OCI-LY3 (cell line): Measurements from ENCODE around the gene TBX19.

ENCODE experiments used
- EZH2phosphoT487 ChIP-seq: fragments of 200-600 bp; shearing (Covaris generic); IDR thresholded peaks from 2 replicates; pipeline ENCODE4 v1.6.1; 2018; ENCODE audit warnings: antibody characterized with exemption, mixed run types, low read depth
- TF ChIP-seq, protein P1 (sequence below): fragments of 200-600, 300-600 bp; sonication (generic); IDR thresholded peaks from 2 replicates; pipeline ENCODE4 v1.5.1; 2014; ENCODE audit warnings: antibody characterized with exemption, low read length, low read depth

DNA sequence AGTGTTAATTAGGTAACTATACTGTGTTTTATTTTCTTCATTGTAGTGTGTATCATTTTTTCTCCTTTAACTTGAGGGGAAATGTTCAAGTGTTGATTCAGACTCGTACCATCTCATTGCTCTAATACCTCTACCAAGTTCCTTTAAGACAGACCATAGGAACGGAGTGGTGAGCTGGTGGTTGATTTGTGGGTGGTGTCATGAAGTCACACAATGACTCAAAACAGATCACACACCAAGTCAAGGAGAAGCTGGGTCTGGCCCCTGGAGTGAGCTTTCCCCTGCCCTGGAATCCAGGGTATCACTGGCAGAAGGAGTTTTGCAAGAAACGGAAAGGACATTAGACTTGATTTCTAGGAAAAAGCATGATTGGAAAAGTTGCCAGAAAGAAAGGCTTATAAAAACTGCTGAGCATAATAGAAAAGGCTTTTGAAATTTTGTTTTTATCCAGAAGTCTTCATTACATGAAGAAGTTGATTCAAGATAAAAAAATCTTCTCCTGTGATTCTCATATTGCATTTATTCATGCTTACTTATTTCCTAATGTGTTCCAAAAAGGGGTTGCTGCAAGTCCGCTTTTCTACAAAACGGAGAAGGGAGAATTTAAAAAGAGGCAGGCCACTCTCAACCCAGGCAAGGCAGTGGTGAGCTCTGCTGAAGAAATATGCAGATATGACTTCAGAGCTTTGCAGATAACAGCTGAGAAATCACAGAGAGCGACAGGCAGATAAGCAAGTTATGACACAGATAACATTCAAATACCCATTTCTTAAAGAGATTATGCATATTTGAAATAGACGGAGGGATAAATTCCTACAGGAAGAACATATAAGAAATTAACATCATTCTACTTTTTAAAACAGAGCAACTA, 79.7 kb downstream of the TBX19 start:
- TF ChIP-seq, protein P1, sequence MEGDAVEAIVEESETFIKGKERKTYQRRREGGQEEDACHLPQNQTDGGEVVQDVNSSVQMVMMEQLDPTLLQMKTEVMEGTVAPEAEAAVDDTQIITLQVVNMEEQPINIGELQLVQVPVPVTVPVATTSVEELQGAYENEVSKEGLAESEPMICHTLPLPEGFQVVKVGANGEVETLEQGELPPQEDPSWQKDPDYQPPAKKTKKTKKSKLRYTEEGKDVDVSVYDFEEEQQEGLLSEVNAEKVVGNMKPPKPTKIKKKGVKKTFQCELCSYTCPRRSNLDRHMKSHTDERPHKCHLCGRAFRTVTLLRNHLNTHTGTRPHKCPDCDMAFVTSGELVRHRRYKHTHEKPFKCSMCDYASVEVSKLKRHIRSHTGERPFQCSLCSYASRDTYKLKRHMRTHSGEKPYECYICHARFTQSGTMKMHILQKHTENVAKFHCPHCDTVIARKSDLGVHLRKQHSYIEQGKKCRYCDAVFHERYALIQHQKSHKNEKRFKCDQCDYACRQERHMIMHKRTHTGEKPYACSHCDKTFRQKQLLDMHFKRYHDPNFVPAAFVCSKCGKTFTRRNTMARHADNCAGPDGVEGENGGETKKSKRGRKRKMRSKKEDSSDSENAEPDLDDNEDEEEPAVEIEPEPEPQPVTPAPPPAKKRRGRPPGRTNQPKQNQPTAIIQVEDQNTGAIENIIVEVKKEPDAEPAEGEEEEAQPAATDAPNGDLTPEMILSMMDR: no peak
- no peak for TF ChIP-seq EZH2phosphoT487
